Osteoblast (primary cell): ENCODE measurements around the gene AOPEP. TPM values are rescaled to one million over a fixed set of nuclear protein-coding genes. Genes with fewer than 3 reads are reported as not detected.
A peak's percentile ranks its signal among the peaks of the same experiment; 100 is the strongest.

Experiments used
- DNase-seq: peaks from one replicate; pipeline ENCODE4 v3.0.0; 2011; ENCODE audit warnings: low spot score, mixed read lengths; ENCODE audit not compliant: insufficient read length; ENCODE audit errors: missing footprints
- H2AFZ ChIP-seq: 2 replicates; pipeline ENCODE4 v1.6.0; 2011; ENCODE audit warnings: mild to moderate bottlenecking, low read length
- H3K27ac ChIP-seq: 2 replicates; pipeline ENCODE4 v1.5.1; 2011; ENCODE audit warnings: mild to moderate bottlenecking, low read depth, low read length, moderate library complexity
- H3K27me3 ChIP-seq: 2 replicates; pipeline ENCODE4 v1.6.0; 2012; ENCODE audit warnings: mild to moderate bottlenecking, control low read depth, inconsistent platforms, low read length, moderate library complexity; ENCODE audit not compliant: insufficient read depth
- H3K36me3 ChIP-seq: 2 replicates; pipeline ENCODE4 v1.5.1; 2011; ENCODE audit warnings: mild to moderate bottlenecking, low read length, control low read depth, moderate library complexity; ENCODE audit not compliant: insufficient read depth
- H3K4me1 ChIP-seq: 2 replicates; pipeline ENCODE4 v1.5.1; 2011; ENCODE audit warnings: mild to moderate bottlenecking, low read length, control low read depth, moderate library complexity; ENCODE audit not compliant: insufficient read depth
- H3K4me2 ChIP-seq: 2 replicates; pipeline ENCODE4 v1.6.0; 2011; ENCODE audit warnings: mild to moderate bottlenecking, low read length; ENCODE audit not compliant: insufficient read depth
- H3K4me3 ChIP-seq: fragments of 200-600 bp; sonication (generic); 3 replicates; pipeline ENCODE4 v1.5.1; 2012; ENCODE audit warnings: mild to moderate bottlenecking, low read length, inconsistent platforms; ENCODE audit not compliant: insufficient read depth
- H3K79me2 ChIP-seq: 2 replicates; pipeline ENCODE4 v1.6.0; 2012; ENCODE audit warnings: mild to moderate bottlenecking, low read length, control low read depth, inconsistent platforms; ENCODE audit not compliant: insufficient read depth
- H3K9me3 ChIP-seq: 2 replicates; pipeline ENCODE4 v1.5.1; 2011; ENCODE audit warnings: low read depth, low read length, control low read depth
- H4K20me1 ChIP-seq: 2 replicates; pipeline ENCODE4 v1.6.0; 2012; ENCODE audit warnings: mild to moderate bottlenecking, low read length, control low read depth; ENCODE audit not compliant: insufficient read depth
- CTCF ChIP-seq: IDR thresholded peaks from 2 replicates; pipeline ENCODE4 v1.5.1; 2011; ENCODE audit warnings: mild to moderate bottlenecking, low read depth, low read length, moderate library complexity; ENCODE audit errors: extremely low read depth
- total RNA-seq: library from RNA; depleted of rRNA; stranded (reverse); fragments of >200 nt; gene quantifications from 2 replicates; pipeline ENCODE4 v1.2.3, GENCODE V29; 2012

Gene AOPEP
- total RNA-seq, 1 donor, result 131 TPM

- Histone ChIP-seq H3K9me3 (no peaks in the 10 kb centered on the region), H3K27me3 (no peaks in the 10 kb centered on the region), H3K79me2 (peaks cover 10% of the 10 kb centered on the region), H4K20me1 (no peaks in the 10 kb centered on the region), H3K36me3 (no peaks in the 10 kb centered on the region), H3K4me3 (peak overlapping the region; percentile 14), H3K4me2 (peak overlapping the region; percentile 51), H3K4me1 (peaks cover 52% of the 10 kb centered on the region), H3K27ac (peak overlapping the region; percentile 89), H2AFZ (no peak overlapping the region)
- TF ChIP-seq CTCF, result no peak
- peak; percentile 68 for DNase-seq
These were observed 182.2 kb downstream of the AOPEP start for GRCh38 chr9:94908583-94909249.

GRCh38 chr9:94909250-94909894 is 182.9 kb downstream of the AOPEP start:
- Histone ChIP-seq H4K20me1 (no peaks in the 10 kb centered on the region), H3K27me3 (no peaks in the 10 kb centered on the region), H3K79me2 (peaks cover 10% of the 10 kb centered on the region), H3K4me1 (peaks cover 52% of the 10 kb centered on the region), H2AFZ (no peak overlapping the region), H3K4me2 (no peak overlapping the region), H3K27ac (peak overlapping the region; percentile 89), H3K4me3 (no peak overlapping the region), H3K9me3 (no peaks in the 10 kb centered on the region), H3K36me3 (no peaks in the 10 kb centered on the region)
- no peak for DNase-seq
- TF ChIP-seq CTCF, result no peak

GRCh38 chr9:94909965-94910730 is 183.6 kb downstream of the AOPEP start:
- H3K27ac ChIP-seq, result peak overlapping the region; percentile 89
- TF ChIP-seq CTCF, result no peak
- no peak for DNase-seq

GRCh38 chr9:94911211-94911610 is 184.7 kb downstream of the AOPEP start:
- TF ChIP-seq CTCF, result no peak
- Histone ChIP-seq H3K36me3 (no peaks in the 10 kb centered on the region), H3K27me3 (no peaks in the 10 kb centered on the region), H3K27ac (no peak overlapping the region), H4K20me1 (no peaks in the 10 kb centered on the region), H3K4me2 (no peak overlapping the region), H3K9me3 (no peaks in the 10 kb centered on the region), H3K79me2 (peaks cover 17% of the 10 kb centered on the region), H3K4me3 (no peak overlapping the region), H2AFZ (no peak overlapping the region), H3K4me1 (peaks cover 54% of the 10 kb centered on the region)
- DNase-seq, result no peak

More at GRCh38 chr9:94909965-94910730, 183.6 kb downstream of the AOPEP start:
- H3K4me1 ChIP-seq, result peaks cover 54% of the 10 kb centered on the region
- H2AFZ ChIP-seq, result no peak overlapping the region
- H4K20me1 ChIP-seq, result no peaks in the 10 kb centered on the region
- peaks cover 10% of the 10 kb centered on the region for H3K79me2 ChIP-seq
- no peaks in the 10 kb centered on the region for H3K36me3 ChIP-seq
- no peak overlapping the region for H3K4me3 ChIP-seq
- no peak overlapping the region for H3K4me2 ChIP-seq
- no peaks in the 10 kb centered on the region for H3K9me3 ChIP-seq
- no peaks in the 10 kb centered on the region for H3K27me3 ChIP-seq
